Lung (tissue), 12 donors: ENCODE results near the gene LEF1. TPM values are rescaled to one million over a fixed set of nuclear protein-coding genes. Genes with fewer than 3 reads are reported as not detected.

Source experiments
- ATAC-seq: fragments of 200-7000 bp; cut with Tn5 transposase; one replicate; pipeline ENCODE4 v1.9.1; 2020; ENCODE audit warnings: moderate number of reproducible peaks; ENCODE audit not compliant: insufficient read depth, low FRiP score
- DNase-seq, 3 donors: peaks; one replicate each; pipeline ENCODE4 v3.0.0-alpha.2; 2013 to 2017
- H3K27ac ChIP-seq, 2 donors: one replicate each; pipeline ENCODE4 v1.5.1; 2013; ENCODE audit warnings: mild to moderate bottlenecking in 2 of 2, moderate library complexity in 2 of 2, control low read depth in 1 of 2, inconsistent platforms in 1 of 2, low read depth in 1 of 2, low read length in 1 of 2
- H3K27me3 ChIP-seq, 3 donors: one replicate each; pipeline ENCODE4 v1.5.1; 2013; ENCODE audit warnings: low read length in 2 of 3; ENCODE audit not compliant: control insufficient read depth in 3 of 3, insufficient read depth in 3 of 3
- H3K36me3 ChIP-seq, 4 donors: one replicate each; pipeline ENCODE4 v1.5.1; 2013; ENCODE audit warnings: low read length in 4 of 4, mild to moderate bottlenecking in 1 of 4, moderate library complexity in 1 of 4; ENCODE audit not compliant: control insufficient read depth in 4 of 4, insufficient read depth in 4 of 4
- H3K4me1 ChIP-seq, 5 donors: one replicate each; pipeline ENCODE4 v1.5.1; 2013; ENCODE audit warnings: low read length in 5 of 5, mild to moderate bottlenecking in 2 of 5, moderate library complexity in 1 of 5; ENCODE audit not compliant: control insufficient read depth in 5 of 5, insufficient read depth in 5 of 5
- H3K4me3 ChIP-seq: one replicate; pipeline ENCODE4 v1.5.1; 2013; ENCODE audit warnings: mild to moderate bottlenecking, control low read depth, moderate library complexity
- H3K9ac ChIP-seq, 2 donors: one replicate each; pipeline ENCODE4 v1.5.1; 2013; ENCODE audit warnings: low read length in 2 of 2, control low read depth in 1 of 2; ENCODE audit not compliant: insufficient read depth in 1 of 2
- H3K9me3 ChIP-seq, 4 donors: one replicate each; pipeline ENCODE4 v1.5.1; 2013; ENCODE audit warnings: low read length in 3 of 4, mild to moderate bottlenecking in 1 of 4, moderate library complexity in 1 of 4; ENCODE audit not compliant: control insufficient read depth in 4 of 4, insufficient read depth in 3 of 4
- CTCF ChIP-seq: IDR thresholded peaks from 2 replicates; pipeline ENCODE4 v1.5.1; 2012; ENCODE audit warnings: mild to moderate bottlenecking; ENCODE audit errors: control extremely low read depth, extremely low read depth
- WGBS, 2 donors: extraction: QIAGEN DNeasy Blood & Tissue Kit; methylation state at CpG; one replicate each; pipeline ENCODE4 v1.1.7; 2013; 5-methylcytosine and 5-hydroxymethylcytosine counted together
- polyA plus RNA-seq, 2 donors: library from polyadenylated mRNA; stranded (reverse); fragments of 200-250 nt; gene quantifications; one replicate each; pipeline ENCODE4 v1.2.1, GENCODE V29; 2013
- total RNA-seq, 2 donors: library from RNA; depleted of rRNA in 1 of 2; stranded (reverse); fragments of >200 nt in 1 of 2; gene quantifications; one replicate each; pipeline ENCODE4 v1.2.1, GENCODE V29; 2014 to 2021
- donor health status: control.
- donor health status: control.
- donor health status: Bipolar disorder and iron deficiency.
- donor health status: healthy.
- donor health status: DM: yes; HTN: yes; CAD: no.

Gene LEF1
- total and polyA plus RNA-seq, 4 donors, result 2.7 to 25.4 (median 4.0) TPM

GRCh38 chr4:108033348-108033747 lies 135.4 kb downstream of the LEF1 start:
- Histone ChIP-seq H3K9ac (no peak overlapping the region), H3K27ac (no peak overlapping the region), H3K9me3 (no peaks in the 10 kb centered on the region), H3K4me1 (peaks cover 0 to 1% (median 0%) of the 10 kb centered on the region in 5 donors), H3K36me3 (peaks cover 12 to 27% (median 20%) of the 10 kb centered on the region in 4 donors), H3K27me3 (no peaks in the 10 kb centered on the region), H3K4me3 (no peak overlapping the region)
- ATAC-seq (no peak), DNase-seq (no peak)
- no peak for TF ChIP-seq CTCF

GRCh38 chr4:108031427-108032083 lies 137.2 kb downstream of the LEF1 start:
- WGBS, 2 donors, result 95 to 97% methylated on average over 4 of the region's 4 CpGs

GRCh38 chr4:108030332-108030731 lies 138.4 kb downstream of the LEF1 start:
- H3K4me3 ChIP-seq, result no peak overlapping the region
- H3K9me3 ChIP-seq, result no peaks in the 10 kb centered on the region
- DNase-seq (peak; percentile 47 to 71 (median 63)), ATAC-seq (peak; percentile 72)
- H3K36me3 ChIP-seq, result peaks cover 17 to 32% (median 26%) of the 10 kb centered on the region in 4 donors
- TF ChIP-seq CTCF, result peak; percentile 17
- no peaks in the 10 kb centered on the region for H3K27me3 ChIP-seq
- H3K9ac ChIP-seq, result no peak overlapping the region
- WGBS, 2 donors, result 84 to 90% methylated on average over 2 of the region's 2 CpGs
- H3K4me1 ChIP-seq, result peaks cover 0 to 1% (median 0%) of the 10 kb centered on the region in 5 donors
- H3K27ac ChIP-seq, result no peak overlapping the region

More at GRCh38 chr4:108031427-108032083, 137.2 kb downstream of the LEF1 start:
- Histone ChIP-seq H3K27me3 (no peaks in the 10 kb centered on the region), H3K27ac (no peak overlapping the region), H3K4me3 (no peak overlapping the region), H3K9me3 (no peaks in the 10 kb centered on the region), H3K36me3 (peaks cover 17 to 35% (median 26%) of the 10 kb centered on the region in 4 donors), H3K9ac (no peak overlapping the region), H3K4me1 (peaks cover 0 to 1% (median 0%) of the 10 kb centered on the region in 5 donors)
- ATAC-seq (no peak), DNase-seq (no peak)
- no peak for TF ChIP-seq CTCF
